Measurements from ENCODE around the gene FHIT.
"Not testable (repeated sequence)": the region's sequence is repeated elsewhere in the genome, so short reads cannot be mapped to it uniquely, and the experiment has no call there.

Gene FHIT

DNA sequence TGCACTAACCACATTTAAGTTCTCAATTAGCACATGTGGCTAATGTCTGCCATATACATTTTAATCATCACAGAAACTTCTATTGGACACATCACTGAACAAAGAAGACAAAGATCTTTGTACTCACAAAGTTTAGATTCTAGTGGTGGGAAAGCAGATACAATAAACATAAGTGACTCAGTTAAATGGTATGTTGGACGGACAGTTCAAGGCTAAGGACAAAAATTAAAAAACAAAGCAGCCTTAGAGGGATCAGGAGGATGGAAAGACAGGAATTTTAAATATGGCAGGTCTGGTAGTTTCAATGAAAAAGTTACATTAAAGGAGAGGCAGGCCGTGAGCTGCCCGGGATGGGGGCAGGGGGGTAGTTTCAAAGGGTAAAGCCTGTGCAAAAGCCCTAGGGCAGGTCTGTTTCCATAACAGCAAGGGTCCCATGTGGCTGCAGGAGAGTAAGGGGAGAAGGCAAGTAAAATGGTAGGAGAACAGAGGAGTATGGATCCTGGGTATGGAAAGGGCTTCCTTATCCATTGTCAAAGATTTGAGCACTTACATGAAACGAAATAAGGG lies 220.7 kb downstream of the FHIT start:
- no peak overlapping the region for H3K27ac ChIP-seq (ENCODE audit: low read depth, low read length)
- H3K36me3 ChIP-seq (ENCODE audit: control insufficient read depth, insufficient read depth, low read length) = no peaks in the 10 kb centered on the region

GRCh38 chr3:61029194-61029593 lies 222.1 kb downstream of the FHIT start:
- Histone ChIP-seq H3K9ac (ENCODE audit: low read length) (no peak overlapping the region), H3K27me3 (ENCODE audit: control insufficient read depth, insufficient read depth, low read length) (no peaks in the 10 kb centered on the region), H3K4me3 (ENCODE audit: low read length) (no peak overlapping the region), H3K27ac (ENCODE audit: low read depth, low read length) (no peak overlapping the region), H3K4me1 (ENCODE audit: control insufficient read depth, insufficient read depth, low read length) (no peaks in the 10 kb centered on the region), H3K36me3 (ENCODE audit: control insufficient read depth, insufficient read depth, low read length) (no peaks in the 10 kb centered on the region)

More for the DNA sequence above, 220.7 kb downstream of the FHIT start:
- H3K9ac ChIP-seq (ENCODE audit: low read length) = no peak overlapping the region
- H3K27me3 ChIP-seq (ENCODE audit: control insufficient read depth, insufficient read depth, low read length) = no peaks in the 10 kb centered on the region
- no peaks in the 10 kb centered on the region for H3K4me1 ChIP-seq (ENCODE audit: control insufficient read depth, insufficient read depth, low read length)
- H3K4me3 ChIP-seq (ENCODE audit: low read length) = no peak overlapping the region

DNA sequence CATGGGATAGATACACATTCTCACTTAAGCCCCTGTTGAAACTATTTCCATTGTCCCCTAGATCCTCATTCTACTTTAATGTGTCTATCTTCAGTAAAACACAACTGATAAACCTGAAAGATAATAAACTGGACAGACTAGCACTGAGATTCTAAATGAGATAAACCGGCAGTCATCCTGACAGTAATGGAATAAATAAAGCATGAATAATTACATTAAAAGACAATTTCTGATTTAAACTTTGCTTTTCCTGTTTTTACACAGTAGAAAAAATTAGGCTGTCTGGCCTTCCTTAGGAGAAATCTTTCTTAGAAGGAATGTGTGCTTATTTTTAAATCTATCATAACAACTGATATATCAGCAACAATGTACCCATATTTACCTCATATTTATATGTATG lies 232.4 kb downstream of the FHIT start:
- Histone ChIP-seq H3K9ac (ENCODE audit: low read length) (no peak overlapping the region), H3K27me3 (ENCODE audit: control insufficient read depth, insufficient read depth, low read length) (no peaks in the 10 kb centered on the region), H3K4me1 (ENCODE audit: control insufficient read depth, insufficient read depth, low read length) (no peaks in the 10 kb centered on the region), H3K27ac (ENCODE audit: low read depth, low read length) (no peak overlapping the region), H3K36me3 (ENCODE audit: control insufficient read depth, insufficient read depth, low read length) (no peaks in the 10 kb centered on the region), H3K4me3 (ENCODE audit: low read length) (no peak overlapping the region)

- H3K36me3 ChIP-seq (ENCODE audit: control insufficient read depth, insufficient read depth, low read length); H3K4me3 ChIP-seq (ENCODE audit: low read length); H3K4me1 ChIP-seq (ENCODE audit: control insufficient read depth, insufficient read depth, low read length); H3K27me3 ChIP-seq (ENCODE audit: control insufficient read depth, insufficient read depth, low read length); H3K27ac ChIP-seq (ENCODE audit: low read depth, low read length); H3K9ac ChIP-seq (ENCODE audit: low read length): not testable (repeated sequence)
Measured at GRCh38 chr3:61017028-61017427, 234.2 kb downstream of the FHIT start.

- no peak overlapping the region for H3K9ac ChIP-seq (ENCODE audit: low read length)
- no peak overlapping the region for H3K27ac ChIP-seq (ENCODE audit: low read depth, low read length)
- no peaks in the 10 kb centered on the region for H3K27me3 ChIP-seq (ENCODE audit: control insufficient read depth, insufficient read depth, low read length)
- H3K36me3 ChIP-seq (ENCODE audit: control insufficient read depth, insufficient read depth, low read length) = no peaks in the 10 kb centered on the region
- no peaks in the 10 kb centered on the region for H3K4me1 ChIP-seq (ENCODE audit: control insufficient read depth, insufficient read depth, low read length)
- H3K4me3 ChIP-seq (ENCODE audit: low read length) = no peak overlapping the region
Measured at GRCh38 chr3:61015859-61016258, 235.4 kb downstream of the FHIT start.

DNA sequence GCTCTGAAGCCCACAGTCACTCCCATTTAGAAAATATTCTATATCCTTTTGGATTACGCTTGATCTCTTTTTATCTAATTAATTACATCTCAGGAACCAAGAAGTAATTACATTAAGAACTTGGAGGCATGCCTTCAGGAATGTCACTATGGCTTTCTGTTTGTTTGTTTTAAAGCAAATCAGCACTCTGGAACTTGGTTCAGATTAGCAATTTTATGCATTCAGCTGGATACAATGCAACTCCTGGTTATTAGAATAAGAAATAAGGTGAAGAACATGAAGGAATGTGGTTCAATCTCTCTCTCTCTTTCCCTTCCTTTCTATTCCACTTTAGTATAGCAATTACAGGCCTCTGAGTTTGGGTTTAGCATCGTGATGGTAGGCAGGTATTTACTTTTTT lies 235.8 kb downstream of the FHIT start:
- H3K4me3 ChIP-seq (ENCODE audit: low read length) = no peak overlapping the region
- no peak overlapping the region for H3K9ac ChIP-seq (ENCODE audit: low read length)
- no peaks in the 10 kb centered on the region for H3K27me3 ChIP-seq (ENCODE audit: control insufficient read depth, insufficient read depth, low read length)
- H3K4me1 ChIP-seq (ENCODE audit: control insufficient read depth, insufficient read depth, low read length) = no peaks in the 10 kb centered on the region
- no peak overlapping the region for H3K27ac ChIP-seq (ENCODE audit: low read depth, low read length)
- no peaks in the 10 kb centered on the region for H3K36me3 ChIP-seq (ENCODE audit: control insufficient read depth, insufficient read depth, low read length)

DNA sequence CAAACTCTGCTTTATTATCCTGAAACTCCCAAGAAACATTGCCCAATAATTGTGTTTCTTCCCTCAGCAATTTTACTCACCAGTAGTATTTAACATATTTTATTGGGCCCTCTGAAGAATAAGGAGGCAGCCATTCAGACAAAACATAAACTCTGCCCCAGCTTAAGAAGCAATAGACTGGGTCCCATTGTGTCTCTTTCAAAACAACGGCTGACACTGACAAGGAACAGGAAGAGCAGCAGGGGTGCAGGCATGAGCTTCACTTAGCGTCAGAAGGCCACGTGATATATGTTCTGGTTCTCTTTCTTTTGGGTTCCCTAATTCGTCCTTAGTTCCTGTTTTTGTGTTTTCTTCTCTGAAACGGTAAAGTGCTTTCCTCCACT lies 242.3 kb downstream of the FHIT start:
- H3K36me3 ChIP-seq (ENCODE audit: control insufficient read depth, insufficient read depth, low read length) = no peaks in the 10 kb centered on the region
- H3K27ac ChIP-seq (ENCODE audit: low read depth, low read length) = no peak overlapping the region
- no peak overlapping the region for H3K4me3 ChIP-seq (ENCODE audit: low read length)
- H3K9ac ChIP-seq (ENCODE audit: low read length) = no peak overlapping the region
- no peaks in the 10 kb centered on the region for H3K27me3 ChIP-seq (ENCODE audit: control insufficient read depth, insufficient read depth, low read length)
- no peaks in the 10 kb centered on the region for H3K4me1 ChIP-seq (ENCODE audit: control insufficient read depth, insufficient read depth, low read length)

- H3K27me3 ChIP-seq (ENCODE audit: control insufficient read depth, insufficient read depth, low read length) = no peaks in the 10 kb centered on the region
- H3K4me1 ChIP-seq (ENCODE audit: control insufficient read depth, insufficient read depth, low read length) = no peaks in the 10 kb centered on the region
- no peak overlapping the region for H3K27ac ChIP-seq (ENCODE audit: low read depth, low read length)
- H3K36me3 ChIP-seq (ENCODE audit: control insufficient read depth, insufficient read depth, low read length) = no peaks in the 10 kb centered on the region
- H3K4me3 ChIP-seq (ENCODE audit: low read length) = no peak overlapping the region
- H3K9ac ChIP-seq (ENCODE audit: low read length) = no peak overlapping the region
Measured at GRCh38 chr3:61008153-61008997, 242.9 kb downstream of the FHIT start.

- no peaks in the 10 kb centered on the region for H3K27me3 ChIP-seq (ENCODE audit: control insufficient read depth, insufficient read depth, low read length)
Measured at GRCh38 chr3:61005591-61005990, 245.7 kb downstream of the FHIT start.

GRCh38 chr3:60998858-60999257 lies 252.4 kb downstream of the FHIT start:
- Histone ChIP-seq H3K36me3 (ENCODE audit: control insufficient read depth, insufficient read depth, low read length) (no peaks in the 10 kb centered on the region), H3K27me3 (ENCODE audit: control insufficient read depth, insufficient read depth, low read length) (no peaks in the 10 kb centered on the region), H3K27ac (ENCODE audit: low read depth, low read length) (no peak overlapping the region), H3K9ac (ENCODE audit: low read length) (no peak overlapping the region), H3K4me3 (ENCODE audit: low read length) (no peak overlapping the region), H3K4me1 (ENCODE audit: control insufficient read depth, insufficient read depth, low read length) (no peaks in the 10 kb centered on the region)

More at GRCh38 chr3:61005591-61005990, 245.7 kb downstream of the FHIT start:
- H3K9ac ChIP-seq (ENCODE audit: low read length) = no peak overlapping the region
- no peaks in the 10 kb centered on the region for H3K4me1 ChIP-seq (ENCODE audit: control insufficient read depth, insufficient read depth, low read length)
- H3K36me3 ChIP-seq (ENCODE audit: control insufficient read depth, insufficient read depth, low read length) = no peaks in the 10 kb centered on the region
- H3K27ac ChIP-seq (ENCODE audit: low read depth, low read length) = no peak overlapping the region
- no peak overlapping the region for H3K4me3 ChIP-seq (ENCODE audit: low read length)

DNA sequence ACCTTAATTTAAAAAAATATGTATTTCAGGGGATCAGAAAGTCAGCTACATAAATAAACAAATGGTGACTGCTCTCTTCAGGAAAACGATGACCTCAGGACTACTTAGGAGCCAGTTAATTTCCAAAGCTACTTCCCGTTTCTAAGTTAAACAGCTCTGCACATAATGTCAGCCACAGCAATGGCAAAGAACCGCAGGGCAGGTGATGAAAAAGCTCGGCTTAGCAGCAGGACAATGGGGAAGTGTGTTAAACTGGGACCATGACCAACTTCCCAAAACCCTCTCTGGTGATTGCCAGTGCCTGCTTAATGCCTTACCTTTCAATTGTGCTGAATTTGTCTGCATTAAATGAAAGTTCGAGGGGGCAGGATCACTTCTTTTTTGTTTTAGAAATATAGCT lies 258.9 kb downstream of the FHIT start:
- Histone ChIP-seq H3K9ac (ENCODE audit: low read length) (no peak overlapping the region), H3K36me3 (ENCODE audit: control insufficient read depth, insufficient read depth, low read length) (no peaks in the 10 kb centered on the region), H3K4me3 (ENCODE audit: low read length) (no peak overlapping the region), H3K4me1 (ENCODE audit: control insufficient read depth, insufficient read depth, low read length) (no peaks in the 10 kb centered on the region), H3K27ac (ENCODE audit: low read depth, low read length) (no peak overlapping the region), H3K27me3 (ENCODE audit: control insufficient read depth, insufficient read depth, low read length) (no peaks in the 10 kb centered on the region)

GRCh38 chr3:60990442-60990730 lies 260.9 kb downstream of the FHIT start:
- no peak overlapping the region for H3K27ac ChIP-seq (ENCODE audit: low read depth, low read length)
- H3K4me1 ChIP-seq (ENCODE audit: control insufficient read depth, insufficient read depth, low read length) = no peaks in the 10 kb centered on the region
- H3K9ac ChIP-seq (ENCODE audit: low read length) = no peak overlapping the region
- H3K27me3 ChIP-seq (ENCODE audit: control insufficient read depth, insufficient read depth, low read length) = no peaks in the 10 kb centered on the region
- no peaks in the 10 kb centered on the region for H3K36me3 ChIP-seq (ENCODE audit: control insufficient read depth, insufficient read depth, low read length)
- H3K4me3 ChIP-seq (ENCODE audit: low read length) = no peak overlapping the region

Data from rectal smooth muscle tissue (tissue), 1 donor.